Glutamatergic neuron (in vitro differentiated cells): Measurements from ENCODE around the gene TSPAN2. TPM values are rescaled to one million over a fixed set of nuclear protein-coding genes. Genes with fewer than 3 reads are reported as not detected.

ENCODE experiments used
- DNase-seq: peaks from one replicate; pipeline ENCODE4 v3.0.0; 2022
- H3K27ac Mint-ChIP-seq: one replicate; pipeline ENCODE4 v1.8.0; 2020; ENCODE audit warnings: mild to moderate bottlenecking, mixed read lengths, inconsistent platforms; ENCODE audit not compliant: unreplicated experiment
- H3K27me3 Mint-ChIP-seq: one replicate; pipeline ENCODE4 v1.8.0; 2020; ENCODE audit warnings: mild to moderate bottlenecking, moderate library complexity, mixed read lengths, inconsistent platforms; ENCODE audit not compliant: unreplicated experiment
- H3K36me3 Mint-ChIP-seq: one replicate; pipeline ENCODE4 v1.8.0; 2020; ENCODE audit warnings: mild to moderate bottlenecking, mixed read lengths, inconsistent platforms; ENCODE audit not compliant: unreplicated experiment
- H3K4me1 Mint-ChIP-seq: one replicate; pipeline ENCODE4 v1.8.0; 2020; ENCODE audit warnings: mild to moderate bottlenecking, low read depth, mixed read lengths, inconsistent platforms; ENCODE audit not compliant: unreplicated experiment
- H3K4me3 Mint-ChIP-seq: one replicate; pipeline ENCODE4 v1.8.0; 2020; ENCODE audit warnings: mild to moderate bottlenecking, mixed read lengths, inconsistent platforms; ENCODE audit not compliant: unreplicated experiment
- H3K9me3 Mint-ChIP-seq: one replicate; pipeline ENCODE4 v1.8.0; 2020; ENCODE audit warnings: mild to moderate bottlenecking, moderate library complexity, mixed read lengths, inconsistent platforms; ENCODE audit not compliant: unreplicated experiment
- CTCF ChIP-seq: fragments of 200-600 bp; sonication (generic); IDR thresholded peaks from one replicate; pipeline ENCODE4 v1.5.0; 2021; ENCODE audit not compliant: partially characterized antibody, unreplicated experiment
- total RNA-seq: library from RNA; stranded (reverse); fragmentation: NEBNext Ultra II Directional; extraction: Animal tissue kit (Norgen Biotek cat#: 25700); gene quantifications from one replicate; pipeline ENCODE4 v1.2.1, GENCODE V29; 2021; ENCODE audit not compliant: unreplicated experiment

TSPAN2 gene
- total RNA-seq, 1 donor from 2014 or later, result 11.2 TPM

DNA sequence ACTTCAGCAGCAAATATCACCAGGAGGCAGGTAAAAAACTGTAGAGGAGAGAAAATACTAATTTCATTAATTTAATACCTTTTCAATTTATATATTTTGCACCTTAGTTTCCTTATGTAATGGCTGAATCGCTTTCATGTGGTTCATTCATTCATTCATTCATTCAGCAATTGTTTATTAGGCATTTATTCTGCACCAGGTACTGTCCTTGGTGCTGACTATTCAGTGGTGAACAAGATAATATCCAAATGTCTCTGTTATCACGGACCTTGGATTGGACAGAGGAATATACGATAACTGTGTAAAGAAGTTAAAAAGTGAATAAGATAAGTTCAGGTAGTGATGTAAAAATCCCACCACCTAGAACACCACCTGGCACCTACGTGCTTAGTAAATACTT, 28.8 kb downstream of the TSPAN2 start:
- H3K4me3 Mint-ChIP-seq, result no peak overlapping the region
- H3K27me3 Mint-ChIP-seq, result no peaks in the 10 kb centered on the region
- H3K9me3 Mint-ChIP-seq, result no peaks in the 10 kb centered on the region
- H3K27ac Mint-ChIP-seq, result no peak overlapping the region
- H3K36me3 Mint-ChIP-seq, result no peaks in the 10 kb centered on the region
- H3K4me1 Mint-ChIP-seq, result no peaks in the 10 kb centered on the region
- no peak for DNase-seq
- no peak for TF ChIP-seq CTCF

- Mint-ChIP-seq H3K4me1 (no peaks in the 10 kb centered on the region), H3K9me3 (peaks cover 1% of the 10 kb centered on the region), H3K27me3 (no peaks in the 10 kb centered on the region), H3K36me3 (no peaks in the 10 kb centered on the region), H3K4me3 (no peak overlapping the region), H3K27ac (no peak overlapping the region)
- TF ChIP-seq CTCF, result no peak
- no peak for DNase-seq
Observed at GRCh38 chr1:115059316-115059715, 30.0 kb downstream of the TSPAN2 start.

- H3K27ac Mint-ChIP-seq, result no peak overlapping the region
- TF ChIP-seq CTCF, result no peak
Observed at GRCh38 chr1:115057661-115058254, 31.5 kb downstream of the TSPAN2 start.

DNA sequence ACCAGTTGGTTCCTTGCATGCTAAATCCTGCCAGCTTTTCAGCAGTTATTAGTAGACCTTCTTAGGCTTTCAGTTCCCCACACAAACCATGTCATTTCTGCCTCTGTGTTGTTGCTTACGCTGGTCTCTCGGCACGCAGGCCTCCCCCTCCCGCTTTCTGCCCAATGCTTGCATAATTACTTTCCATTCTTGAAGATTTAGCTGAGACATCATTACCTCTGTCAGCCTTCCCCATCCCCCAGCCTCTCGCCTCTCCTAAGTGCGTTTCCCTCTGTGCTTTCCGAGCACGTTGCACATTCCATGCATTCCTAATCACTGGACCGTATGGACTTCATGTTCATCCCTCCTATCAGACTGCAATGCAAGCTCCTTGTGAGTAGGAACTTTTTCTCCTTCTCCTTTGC, 32.9 kb downstream of the TSPAN2 start:
- Mint-ChIP-seq H3K4me1 (no peaks in the 10 kb centered on the region), H3K9me3 (peaks cover 1% of the 10 kb centered on the region), H3K4me3 (no peak overlapping the region), H3K27me3 (no peaks in the 10 kb centered on the region), H3K27ac (no peak overlapping the region), H3K36me3 (no peaks in the 10 kb centered on the region)
- TF ChIP-seq CTCF, result no peak
- DNase-seq, result no peak

More at GRCh38 chr1:115057661-115058254, 31.5 kb downstream of the TSPAN2 start:
- Mint-ChIP-seq H3K27me3 (no peaks in the 10 kb centered on the region), H3K9me3 (peaks cover 1% of the 10 kb centered on the region), H3K36me3 (no peaks in the 10 kb centered on the region), H3K4me3 (no peak overlapping the region), H3K4me1 (no peaks in the 10 kb centered on the region)
- DNase-seq, result no peak

- peaks cover 1% of the 10 kb centered on the region for H3K9me3 Mint-ChIP-seq
- no peaks in the 10 kb centered on the region for H3K36me3 Mint-ChIP-seq
- H3K27ac Mint-ChIP-seq, result no peak overlapping the region
- no peak overlapping the region for H3K4me3 Mint-ChIP-seq
- peak; percentile 83 for TF ChIP-seq CTCF
- peak; percentile 61 for DNase-seq
- no peaks in the 10 kb centered on the region for H3K27me3 Mint-ChIP-seq
- no peaks in the 10 kb centered on the region for H3K4me1 Mint-ChIP-seq
Observed at GRCh38 chr1:115052454-115053083, 36.7 kb downstream of the TSPAN2 start.
